Tibial nerve (tissue), 3 donors: ENCODE data around the gene SLC28A3.

ENCODE experiments used
- POLR2A ChIP-seq, 2 donors: fragments of 450-650 bp; IDR thresholded peaks; one replicate each; pipeline ENCODE4 v1.6.1; 2017; ENCODE audit warnings: antibody characterized with exemption in 2 of 2, mild to moderate bottlenecking in 2 of 2, moderate library complexity in 2 of 2
- TF ChIP-seq, protein P1 (sequence below), 5 experiments: fragments of 200-600 bp in 3 of 5; fragments of 450-650 bp in 2 of 5; sonication (generic) in 3 of 5; IDR thresholded peaks; one replicate each; pipeline ENCODE4 v1.5.1; 2016 to 2019; ENCODE audit warnings: antibody characterized with exemption in 5 of 5, mild to moderate bottlenecking in 3 of 5, moderate library complexity in 2 of 5

- TF ChIP-seq, protein P1, sequence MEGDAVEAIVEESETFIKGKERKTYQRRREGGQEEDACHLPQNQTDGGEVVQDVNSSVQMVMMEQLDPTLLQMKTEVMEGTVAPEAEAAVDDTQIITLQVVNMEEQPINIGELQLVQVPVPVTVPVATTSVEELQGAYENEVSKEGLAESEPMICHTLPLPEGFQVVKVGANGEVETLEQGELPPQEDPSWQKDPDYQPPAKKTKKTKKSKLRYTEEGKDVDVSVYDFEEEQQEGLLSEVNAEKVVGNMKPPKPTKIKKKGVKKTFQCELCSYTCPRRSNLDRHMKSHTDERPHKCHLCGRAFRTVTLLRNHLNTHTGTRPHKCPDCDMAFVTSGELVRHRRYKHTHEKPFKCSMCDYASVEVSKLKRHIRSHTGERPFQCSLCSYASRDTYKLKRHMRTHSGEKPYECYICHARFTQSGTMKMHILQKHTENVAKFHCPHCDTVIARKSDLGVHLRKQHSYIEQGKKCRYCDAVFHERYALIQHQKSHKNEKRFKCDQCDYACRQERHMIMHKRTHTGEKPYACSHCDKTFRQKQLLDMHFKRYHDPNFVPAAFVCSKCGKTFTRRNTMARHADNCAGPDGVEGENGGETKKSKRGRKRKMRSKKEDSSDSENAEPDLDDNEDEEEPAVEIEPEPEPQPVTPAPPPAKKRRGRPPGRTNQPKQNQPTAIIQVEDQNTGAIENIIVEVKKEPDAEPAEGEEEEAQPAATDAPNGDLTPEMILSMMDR (IDR thresholded peaks at IDR 0.05): no peak
- TF ChIP-seq POLR2A (IDR thresholded peaks at IDR 0.05): no peak
Measured at GRCh38 chr9:84300271-84300670, 40.3 kb downstream of the SLC28A3 start.
